HUDEP-2 (cell line): Measurements from ENCODE around the gene PHF12.
A peak's percentile ranks its signal among the peaks of the same experiment; 100 is the strongest.
"Not testable (repeated sequence)": the region's sequence is repeated elsewhere in the genome, so short reads cannot be mapped to it uniquely, and the experiment has no call there.

Experiments used
- DNase-seq, 76 experiments: peaks; one replicate each; lab custom pipeline; 2025; ENCODE audit not compliant: unreplicated experiment in 76 of 76; lab: John Stamatoyannopoulos, UW

The PHF12 gene

GRCh38 chr17:28889996-28890395 lies 61.3 kb downstream of the PHF12 start:
- no peak for DNase-seq

- no peak for DNase-seq
Observed at GRCh38 chr17:28888832-28889231, 62.5 kb downstream of the PHF12 start.

GRCh38 chr17:28887871-28888471 lies 63.3 kb downstream of the PHF12 start:
- DNase-seq: no peak

DNA sequence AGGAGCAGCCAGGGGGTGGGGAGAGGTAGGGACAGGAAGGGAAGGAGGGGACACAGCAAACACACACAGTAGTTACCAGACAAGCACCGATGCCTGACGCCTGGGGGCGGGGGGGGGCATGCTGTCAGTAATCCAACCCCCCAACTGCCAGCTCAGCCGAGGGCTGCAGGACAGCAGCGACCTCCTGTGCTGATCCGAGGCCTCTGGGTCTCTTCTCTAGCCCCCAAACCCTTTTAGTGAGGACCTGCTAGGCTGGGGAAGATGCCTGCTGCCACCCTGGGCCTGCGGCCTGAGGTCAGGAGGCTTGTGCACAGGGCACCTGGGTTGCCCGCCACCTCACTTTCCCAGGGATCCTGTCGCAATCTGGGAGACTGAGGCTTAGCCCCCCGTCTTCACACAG lies 65.4 kb downstream of the PHF12 start:
- no peak for DNase-seq

DNA sequence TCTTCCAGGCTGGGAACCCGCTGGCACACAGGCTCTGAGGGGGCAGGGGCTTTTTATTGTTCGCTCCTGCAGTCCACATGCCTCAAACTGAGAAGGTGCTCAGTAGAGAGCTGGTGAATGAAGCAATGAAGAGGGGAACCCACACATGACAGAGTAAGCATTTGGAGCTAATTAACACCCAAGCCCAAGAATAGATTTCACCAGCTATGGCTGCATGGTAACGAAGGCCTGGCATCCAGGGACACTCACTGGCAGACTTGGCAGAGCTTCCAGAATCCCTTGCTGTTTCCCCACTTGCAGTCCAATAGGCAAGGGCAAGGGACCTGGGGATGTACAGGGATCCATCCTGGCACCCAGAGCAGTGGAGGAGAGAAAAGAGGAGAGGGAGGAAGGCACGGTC lies 66.0 kb downstream of the PHF12 start:
- no peak for DNase-seq

GRCh38 chr17:28883967-28884702 lies 67.2 kb downstream of the PHF12 start:
- no peak for DNase-seq

DNA sequence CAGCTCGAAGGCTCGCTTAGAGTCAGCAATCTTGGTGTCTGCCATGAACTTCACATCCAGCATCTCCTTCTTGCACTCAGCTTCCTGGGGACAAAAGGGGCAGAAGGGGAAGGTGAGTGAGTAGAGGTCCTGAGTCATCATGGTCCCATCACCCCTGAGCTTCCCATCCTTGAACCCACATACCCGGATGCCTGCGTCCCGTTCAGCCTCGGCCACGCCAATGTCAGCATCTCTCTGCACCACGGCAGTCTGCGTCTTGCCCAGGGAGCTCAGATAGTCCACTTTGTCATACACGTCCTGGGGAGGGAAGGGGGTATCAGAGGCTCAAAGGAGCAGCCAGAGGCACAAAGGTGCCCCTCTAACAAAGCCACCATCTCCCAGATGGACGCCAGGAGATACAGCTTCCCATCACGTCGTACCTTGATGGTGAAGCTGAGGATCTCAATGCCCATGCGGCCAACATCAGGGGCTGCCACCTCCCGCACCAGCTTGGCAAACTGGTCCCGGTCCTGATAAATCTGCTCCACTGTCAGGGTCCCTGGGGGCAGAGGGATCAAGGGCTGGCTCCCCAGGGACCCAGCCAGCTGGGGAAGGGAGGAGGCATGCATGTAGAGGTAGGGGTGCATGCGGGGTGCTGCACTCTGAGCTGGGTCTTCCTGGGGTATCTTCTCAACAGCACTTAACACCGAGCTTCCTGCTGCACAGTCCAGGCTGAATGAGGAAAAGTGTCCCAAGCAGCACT lies 69.0 kb downstream of the PHF12 start:
- no peak for DNase-seq

DNA sequence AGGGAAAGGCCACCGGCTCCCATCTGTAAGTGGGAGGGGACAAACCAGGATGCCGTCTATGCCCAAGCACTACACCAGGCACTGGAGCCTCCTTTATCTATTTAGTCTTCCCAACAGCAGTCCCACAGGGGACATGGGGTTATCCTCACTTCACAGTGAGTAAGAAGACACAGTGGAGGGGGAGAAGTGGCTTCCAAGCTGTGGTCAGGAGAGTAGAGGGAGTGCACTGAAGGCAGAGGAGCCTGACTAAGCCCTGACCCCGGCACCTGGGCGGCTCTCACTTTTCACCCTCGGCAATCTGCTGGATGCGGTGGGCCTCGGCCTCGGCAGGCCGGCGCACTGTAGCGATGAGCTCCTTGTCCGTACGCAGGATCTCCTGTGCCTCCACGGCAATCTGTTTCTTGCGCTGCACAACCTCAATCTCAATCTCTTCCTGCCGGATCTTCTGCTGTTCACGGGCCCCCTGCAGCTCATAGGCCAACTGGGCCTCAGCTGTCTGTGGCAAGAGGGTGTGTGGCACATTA lies 69.7 kb downstream of the PHF12 start:
- no peak for DNase-seq

GRCh38 chr17:28880572-28880945 lies 70.8 kb downstream of the PHF12 start:
- DNase-seq: no peak

- peak in 12 of 76 experiments; percentile 12 to 50 (median 28) for DNase-seq
Observed at GRCh38 chr17:28879886-28880571, 71.3 kb downstream of the PHF12 start.

- peak in 56 of 76 experiments; percentile 4 to 68 (median 40) for DNase-seq
Observed at GRCh38 chr17:28878981-28879380, 72.3 kb downstream of the PHF12 start.

DNA sequence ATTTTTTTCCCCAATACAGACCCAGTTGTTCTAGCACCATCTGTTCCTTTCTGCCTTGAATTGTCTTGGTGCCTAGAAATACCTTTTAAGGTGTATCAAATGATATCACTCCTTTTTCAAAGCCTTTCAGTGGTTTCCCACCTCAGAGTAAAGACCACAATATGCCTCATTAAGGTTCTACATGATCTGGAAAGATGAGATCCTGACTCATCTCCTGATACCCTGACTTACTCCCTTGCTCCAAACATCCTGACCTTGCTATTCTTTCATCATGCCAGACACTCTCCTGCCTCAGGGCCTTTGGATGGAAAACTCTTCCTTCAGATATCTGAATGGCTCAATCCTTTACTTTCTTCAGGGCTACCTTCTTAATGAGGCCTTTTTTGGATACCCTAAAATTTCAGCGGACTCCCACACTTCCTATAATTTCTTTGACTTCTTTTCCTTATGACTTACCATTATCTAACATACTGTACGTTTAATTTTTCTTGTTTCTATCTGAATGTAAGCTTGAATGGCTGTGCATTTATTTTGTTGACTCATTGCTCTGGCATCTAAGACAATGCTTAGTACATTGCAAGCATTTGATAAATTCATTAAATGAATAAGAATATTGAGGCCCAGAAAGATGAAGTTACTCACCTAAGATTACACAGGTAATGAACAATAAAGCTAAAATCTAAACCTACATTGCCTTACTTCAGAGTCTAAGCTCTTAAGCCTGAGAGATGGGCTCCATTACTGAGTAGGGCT lies 73.0 kb downstream of the PHF12 start:
- no peak for DNase-seq

- DNase-seq: not testable (repeated sequence)
Observed at GRCh38 chr17:28877150-28877711, 74.1 kb downstream of the PHF12 start.

DNA sequence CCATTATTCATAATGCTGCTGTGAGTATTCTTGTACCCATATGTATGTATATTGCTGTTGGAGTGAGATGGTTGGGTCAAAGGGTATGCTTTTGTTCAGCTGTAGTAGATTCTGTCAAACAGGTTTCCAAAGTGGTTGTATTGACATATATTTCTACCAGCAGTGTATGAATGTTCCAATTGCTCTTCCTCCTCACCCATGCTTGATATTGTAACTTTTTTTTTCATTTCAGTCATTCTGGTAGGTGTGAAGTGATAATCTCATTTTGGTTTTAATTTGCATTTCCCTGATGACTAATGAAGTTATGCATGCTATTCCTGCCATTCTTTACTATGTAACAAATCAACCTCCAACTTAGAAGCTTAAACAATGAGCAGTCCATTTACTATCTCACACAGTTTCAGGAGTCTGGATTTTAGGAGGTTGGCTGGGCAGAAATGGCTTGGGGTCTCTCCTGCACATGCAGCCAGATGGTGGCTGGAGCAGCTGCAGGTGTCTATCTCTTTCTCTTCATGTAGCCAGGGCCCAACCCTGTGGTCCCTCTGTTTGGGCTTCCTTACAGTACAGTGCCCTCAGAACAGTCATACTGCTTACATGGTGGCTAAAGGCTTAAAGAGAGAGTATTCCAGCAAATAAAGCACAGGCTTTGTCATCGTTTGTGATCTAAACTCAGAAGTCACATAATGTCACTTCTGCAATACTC lies 75.3 kb downstream of the PHF12 start:
- peak in 4 of 76 experiments; percentile 10 to 22 (median 18) for DNase-seq

DNA sequence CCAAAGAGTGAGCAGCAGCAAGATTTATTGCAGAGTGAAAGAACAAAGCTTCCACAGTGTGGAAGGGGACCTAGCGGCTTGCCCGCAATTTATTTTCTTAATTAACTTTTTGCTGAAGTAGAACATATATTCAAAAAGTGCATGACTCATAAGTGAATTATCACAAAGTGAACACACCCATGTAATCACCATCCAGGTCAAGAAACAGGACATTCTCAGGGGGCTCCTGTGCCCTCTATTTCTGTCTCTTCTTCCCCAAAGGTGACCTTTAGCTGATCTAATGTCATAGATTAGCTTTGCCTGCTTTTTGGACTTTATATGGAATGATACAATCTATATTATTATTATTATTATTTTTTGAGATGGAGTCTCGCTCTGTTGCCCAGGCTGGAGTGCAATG lies 76.6 kb downstream of the PHF12 start:
- peak in 2 of 76 experiments; percentile 13 to 18 for DNase-seq

- DNase-seq: no peak
Observed at GRCh38 chr17:28873839-28874238, 77.5 kb downstream of the PHF12 start.

- DNase-seq: peak in 1 of 76 experiments; percentile 19
Observed at GRCh38 chr17:28871056-28871579, 80.2 kb downstream of the PHF12 start.

DNA sequence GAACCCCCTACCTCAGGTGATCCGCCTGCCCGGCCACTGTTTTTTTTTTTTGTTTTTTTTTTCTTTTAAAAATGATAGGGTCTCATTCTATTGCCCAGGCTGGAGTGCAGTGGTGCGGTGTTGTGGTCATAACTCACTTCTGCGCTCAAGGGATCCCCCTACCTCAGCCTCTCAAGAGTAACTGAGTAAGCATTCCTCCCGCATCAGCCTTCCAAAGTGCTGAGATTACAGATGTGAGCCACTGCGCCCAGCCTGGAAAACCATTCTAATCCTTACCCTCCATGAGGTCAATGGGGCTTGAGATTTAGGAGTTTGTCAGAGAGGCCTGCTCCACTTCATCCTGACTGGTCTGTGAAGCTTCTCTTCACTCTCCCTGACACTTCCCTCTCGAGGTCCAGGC lies 84.0 kb downstream of the PHF12 start:
- no peak for DNase-seq
